ENCODE measurements around the gene DNLZ. TPM values are rescaled to one million over a fixed set of nuclear protein-coding genes. Genes with fewer than 3 reads are reported as not detected.

The DNLZ gene
- total and polyA plus RNA-seq, 10 of the 15 experiments (the other 5 are each of a cell fraction or from before 2014, with no cell fraction given) = 0.66 to 29.7 (median 14.7) TPM; not detected in 1

DNA sequence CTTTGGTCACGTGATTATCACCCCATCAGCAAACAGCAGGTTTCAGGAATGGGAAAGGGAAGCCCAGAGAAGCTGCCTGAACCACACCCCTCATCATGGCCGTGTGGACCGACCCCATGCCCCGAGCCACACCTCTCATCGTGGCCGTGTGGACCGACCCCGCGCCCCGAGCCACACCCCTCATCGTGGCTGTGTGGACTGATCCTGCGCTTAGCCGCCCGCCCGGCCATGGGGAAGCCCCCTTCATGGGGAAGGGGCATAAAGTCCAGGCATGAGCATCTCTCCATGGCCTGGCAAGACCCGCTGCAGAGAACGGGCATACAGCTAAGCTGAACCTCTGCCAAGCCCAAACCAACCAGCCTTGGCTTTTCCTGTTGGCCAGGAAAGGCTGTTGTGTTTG lies 30.0 kb upstream of the DNLZ start:
- Histone ChIP-seq H3K27me3 (replicated peaks in 1 of 2; ENCODE audit: control insufficient read depth in 2 of 2, insufficient read depth in 2 of 2, low read length in 1 of 2) (no peaks in the 10 kb centered on the region), H3K4me1 (ENCODE audit: control insufficient read depth, insufficient read depth, low read length) (peaks cover 2% of the 10 kb centered on the region), H3K27ac (ENCODE audit: control insufficient read depth, insufficient read depth) (no peak overlapping the region), H3K4me2 (ENCODE audit: control insufficient read depth, insufficient read depth) (no peak overlapping the region), H3K4me3 (no peak overlapping the region), H3K9me3 (replicated peaks; ENCODE audit: control insufficient read depth, insufficient read depth, low read length) (no peaks in the 10 kb centered on the region), H3K36me3 (ENCODE audit: control insufficient read depth in 2 of 2, insufficient read depth in 2 of 2, low read length in 1 of 2) (peaks cover 27 to 37% of the 10 kb centered on the region in 2 experiments), H3K79me2 (ENCODE audit: control insufficient read depth, insufficient read depth, low read length) (peaks cover 9% of the 10 kb centered on the region), H2AFZ (ENCODE audit: control insufficient read depth, low read depth, low read length) (no peak overlapping the region), H4K20me1 (ENCODE audit: control insufficient read depth, insufficient read depth) (no peaks in the 10 kb centered on the region), H3K9ac (ENCODE audit: control insufficient read depth, insufficient read depth, low read length) (no peak overlapping the region)
- no peak for DNase-seq (ENCODE audit: low read depth, low spot score)
- POLR2A ChIA-PET = no interaction called here
- TF ChIP-seq FOXK2 (IDR thresholded peaks at IDR 0.05) (no peak), SP1 (IDR thresholded peaks at IDR 0.05; ENCODE audit: low read depth, low read length) (no peak), SREBF1 (IDR thresholded peaks at IDR 0.05; ENCODE audit: low read length) (no peak), NRF1 (conservative IDR thresholded peaks at IDR 0.05; ENCODE audit: low read depth, low read length) (no peak), RUNX3 (IDR thresholded peaks at IDR 0.05; ENCODE audit: low read length) (no peak), MEF2B (IDR thresholded peaks at IDR 0.05; ENCODE audit: partially characterized antibody, poor library complexity, severe bottlenecking) (no peak), RFX5 (IDR thresholded peaks at IDR 0.05; ENCODE audit: low read depth, low read length) (no peak)
- SMC1A ChIA-PET (ENCODE audit: uncharacterized antibody, unreplicated experiment) = interaction anchor here (1.1 kb wide), 1 partner anchor 8 kb away, joined by 3 read pairs; no protein-coding TSS in a partner anchor
- intact Hi-C loops (cut with micrococcal nuclease; ENCODE audit: unreplicated experiment) (no loop called here), in situ Hi-C loops (cut with MboI) (no loop called here)
- CTCF ChIA-PET = interaction anchor here (0.6 kb wide), 1 partner anchor 241 kb away, joined by 3 read pairs; no protein-coding TSS in a partner anchor
- no peak for ATAC-seq
- RAD21 ChIA-PET (ENCODE audit: unreplicated experiment) = no interaction called here
- no peak for FAIRE-seq
- 97% methylated on average over 17 of the region's 17 CpGs for WGBS (ENCODE audit: insufficient coverage, insufficient replicate concordance, low lambda C conversion rate, missing lambda C conversion rate)
- no TSS peak for BruUV-seq (replicated peaks)

DNA sequence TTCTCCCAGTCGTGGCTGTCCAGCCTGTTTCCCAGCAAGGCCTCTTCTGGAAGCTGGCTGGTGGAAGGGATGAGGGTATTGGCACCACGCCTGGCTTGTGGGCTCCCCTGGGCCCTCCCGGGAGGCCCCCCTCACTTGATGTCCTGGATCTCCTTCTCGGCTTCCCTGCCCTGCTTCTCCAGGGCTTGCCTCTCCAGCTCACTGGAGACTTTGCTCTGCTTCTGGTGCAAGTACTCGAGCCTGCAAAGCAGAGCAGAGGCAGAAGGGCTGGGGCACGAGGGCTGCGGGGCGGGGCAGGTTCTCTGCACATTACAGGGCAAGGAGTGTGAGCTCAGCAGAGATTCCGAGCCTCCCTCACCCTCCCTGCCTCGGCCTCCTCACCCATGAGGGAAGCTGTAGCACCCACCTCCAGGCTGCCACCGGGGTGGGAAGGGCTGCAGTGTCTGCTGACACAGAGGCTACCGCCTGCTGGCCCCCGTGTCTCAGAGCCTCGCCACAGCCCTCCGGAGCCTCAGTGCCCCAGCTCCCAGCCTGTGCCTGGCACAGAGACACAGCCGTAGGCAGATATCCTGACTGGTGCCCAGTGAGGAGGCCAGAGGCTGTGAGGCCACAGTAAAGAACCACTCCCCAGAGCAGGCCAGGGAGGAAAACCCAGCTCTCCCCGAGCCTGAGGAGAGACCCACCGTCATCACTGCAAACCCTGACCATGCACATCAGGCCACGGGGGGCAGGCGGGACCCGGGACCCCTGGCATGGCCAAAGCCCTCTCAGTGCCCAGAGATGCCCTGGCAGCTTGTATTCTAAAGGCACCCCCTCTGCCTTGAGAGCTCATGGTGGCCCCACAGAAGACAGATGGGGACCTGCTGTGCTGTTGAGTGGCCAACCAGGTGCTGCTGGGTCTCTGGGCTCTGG lies 29.2 kb upstream of the DNLZ start:
- no peaks in the 10 kb centered on the region for H4K20me1 ChIP-seq (ENCODE audit: control insufficient read depth, insufficient read depth)
- no peak for DNase-seq (ENCODE audit: low read depth, low spot score)
- ChIA-PET CTCF (no interaction called here), RAD21 (ENCODE audit: unreplicated experiment) (no interaction called here), SMC1A (ENCODE audit: uncharacterized antibody, unreplicated experiment) (no interaction called here), POLR2A (no interaction called here)
- H2AFZ ChIP-seq (ENCODE audit: control insufficient read depth, low read depth, low read length) = no peak overlapping the region
- H3K27ac ChIP-seq (ENCODE audit: control insufficient read depth, insufficient read depth) = no peak overlapping the region
- peaks cover 2% of the 10 kb centered on the region; the same call in 1 of the 2 replicates for H3K79me2 ChIP-seq (ENCODE audit: control insufficient read depth, insufficient read depth, low read length)
- H3K4me2 ChIP-seq (ENCODE audit: control insufficient read depth, insufficient read depth) = no peak overlapping the region
- no peak; the same call in 2 of the 3 replicates for ATAC-seq
- 93% methylated on average over 21 of the region's 21 CpGs for WGBS (ENCODE audit: insufficient coverage, insufficient replicate concordance, low lambda C conversion rate, missing lambda C conversion rate)
- intact Hi-C loops (cut with micrococcal nuclease; ENCODE audit: unreplicated experiment) (no loop called here), in situ Hi-C loops (cut with MboI) (no loop called here)
- TF ChIP-seq POLR2AphosphoS2 (IDR thresholded peaks at IDR 0.05; ENCODE audit: low read depth, low read length) (no peak), POLR2A (IDR thresholded peaks at IDR 0.05; ENCODE audit: low read depth, low read length) (peak; percentile 51; the same call in 1 of the 2 replicates), STAT3 (IDR thresholded peaks at IDR 0.05; ENCODE audit: low read depth, low read length) (no peak)
- no TSS peak for BruUV-seq (replicated peaks)
- FAIRE-seq = no peak
- H3K9me3 ChIP-seq (replicated peaks; ENCODE audit: control insufficient read depth, insufficient read depth, low read length) = no peaks in the 10 kb centered on the region
- H3K4me3 ChIP-seq = no peak overlapping the region
- H3K4me1 ChIP-seq (ENCODE audit: control insufficient read depth, insufficient read depth, low read length) = no peaks in the 10 kb centered on the region
- H3K9ac ChIP-seq (ENCODE audit: control insufficient read depth, insufficient read depth, low read length) = no peak overlapping the region
- H3K36me3 ChIP-seq (ENCODE audit: control insufficient read depth in 2 of 2, insufficient read depth in 2 of 2, low read length in 1 of 2) = peaks cover 30 to 41% of the 10 kb centered on the region in 2 experiments
- H3K27me3 ChIP-seq (replicated peaks in 1 of 2; ENCODE audit: control insufficient read depth in 2 of 2, insufficient read depth in 2 of 2, low read length in 1 of 2) = no peaks in the 10 kb centered on the region

Data from GM12878 (cell line).